SK-N-MC (cell line): Measurements from ENCODE around the gene ZP3.

Source experiments
- EZH2 ChIP-seq: fragments of 200-600 bp; sonication (generic); IDR thresholded peaks from one replicate; pipeline ENCODE4 v1.6.1; 2017; ENCODE audit warnings: antibody characterized with exemption
- POLR2AphosphoS5 ChIP-seq: IDR thresholded peaks from 2 replicates; pipeline ENCODE4 v1.6.1; 2012; ENCODE audit warnings: mild to moderate bottlenecking, low read depth, low read length, borderline replicate concordance

- TF ChIP-seq EZH2 (no peak), POLR2AphosphoS5 (no peak)
These were observed 19.0 kb upstream of the ZP3 start for GRCh38 chr7:76405738-76406137.
